Kidney (tissue), 14 donors: Measurements from ENCODE around the gene TSSK1B. TPM values are rescaled to one million over a fixed set of nuclear protein-coding genes. Genes with fewer than 3 reads are reported as not detected.
"Not testable (repeated sequence)": the region's sequence is repeated elsewhere in the genome, so short reads cannot be mapped to it uniquely, and the experiment has no call there.

ENCODE experiments used
- DNase-seq, 5 donors: peaks; one replicate each; pipeline ENCODE4 v3.0.0-alpha.2; 2013 to 2020
- FAIRE-seq: peaks from 2 replicates; lab custom pipeline; 2012; peaks lifted over from hg19 to GRCh38; lab: Jason Lieb, UNC
- H3K27ac ChIP-seq, 2 donors: one replicate each; pipeline ENCODE4 v1.7.0; 2013; ENCODE audit warnings: low read depth in 2 of 2, low read length in 2 of 2, inconsistent platforms in 1 of 2
- H3K27me3 ChIP-seq: one replicate; pipeline ENCODE4 v1.7.1; 2013; ENCODE audit warnings: low read length, inconsistent platforms; ENCODE audit not compliant: control insufficient read depth, insufficient read depth
- H3K36me3 ChIP-seq, 3 donors: one replicate each; pipeline versions ENCODE4 v1.7.0 to v1.7.1; 2013; ENCODE audit warnings: low read length in 3 of 3, control low read depth in 1 of 3, inconsistent platforms in 1 of 3; ENCODE audit not compliant: insufficient read depth in 3 of 3, control insufficient read depth in 2 of 3
- H3K4me1 ChIP-seq, 3 donors: one replicate each; pipeline versions ENCODE4 v1.7.0 to v1.7.1; 2013; ENCODE audit warnings: low read length in 3 of 3, inconsistent platforms in 1 of 3, low read depth in 1 of 3; ENCODE audit not compliant: control insufficient read depth in 2 of 3, insufficient read depth in 2 of 3
- H3K4me3 ChIP-seq, 3 donors: one replicate each; pipeline versions ENCODE4 v1.7.0 to v1.8.1; 2013; ENCODE audit warnings: low read length in 3 of 3, control low read depth in 1 of 3, inconsistent platforms in 1 of 3
- H3K9ac ChIP-seq, 3 donors: one replicate each; pipeline versions ENCODE4 v1.7.0 to v1.7.1; 2013; ENCODE audit warnings: low read length in 3 of 3, control low read depth in 1 of 3, inconsistent platforms in 1 of 3
- H3K9me3 ChIP-seq, 3 donors: one replicate each; pipeline versions ENCODE4 v1.7.0 to v1.7.1; 2013; ENCODE audit warnings: low read length in 3 of 3, control low read depth in 1 of 3, inconsistent platforms in 1 of 3; ENCODE audit not compliant: control insufficient read depth in 2 of 3, insufficient read depth in 1 of 3
- CTCF ChIP-seq: IDR thresholded peaks from 3 replicates; pipeline ENCODE4 v1.5.1; 2012; ENCODE audit warnings: mild to moderate bottlenecking, moderate library complexity, borderline replicate concordance; ENCODE audit not compliant: insufficient read depth; ENCODE audit errors: extremely low read depth
- intact Hi-C: fragments of 100-400 bp; cut with DNase I; formaldehyde crosslinking; loops from one replicate; pipeline ENCODE4 v1.11.1; 2022
- polyA plus RNA-seq: library from polyadenylated mRNA; stranded (reverse); fragments of 350-450 nt; fragmentation: Illumina TruSeq; extraction: RNeasy Lipid Tissue Mini Kit (QIAGEN cat#74804); gene quantifications from one replicate; pipeline ENCODE4 v1.2.3, GENCODE V29; 2014; ENCODE audit warnings: low read depth, low replicate concordance; ENCODE audit not compliant: insufficient read depth
- total RNA-seq: library from RNA; stranded (reverse); fragmentation: NEBNext Ultra II Directional; extraction: Animal tissue kit (Norgen Biotek cat#: 25700); gene quantifications from one replicate; pipeline ENCODE4 v1.2.1, GENCODE V29; 2021
- donor health status: control.
- donor health status: control.
- donor health status: control.
- donor health status: control.
- donor health status: control.
- donor health status: DM: yes; HTN: yes; CAD: no.
- donor health status: Normal renal cell carcinoma (clear cell type).

TSSK1B gene
- total and polyA plus RNA-seq, 2 donors from 2014 or later: 0.13 TPM; not detected in 1

GRCh38 chr5:113474100-113474728 lies 39.4 kb upstream of the TSSK1B start:
- intact Hi-C loops: no loop called here
- Histone ChIP-seq H3K36me3 (no peaks in the 10 kb centered on the region), H3K9me3 (no peaks in the 10 kb centered on the region), H3K27ac (no peak overlapping the region), H3K4me3 (no peak overlapping the region), H3K27me3 (no peaks in the 10 kb centered on the region), H3K4me1 (no peaks in the 10 kb centered on the region), H3K9ac (no peak overlapping the region)
- FAIRE-seq: no peak
- no peak for DNase-seq
- TF ChIP-seq CTCF: no peak

GRCh38 chr5:113463032-113463431 lies 28.2 kb upstream of the TSSK1B start:
- Histone ChIP-seq H3K36me3 (no peaks in the 10 kb centered on the region), H3K4me3 (no peak overlapping the region), H3K9ac (no peak overlapping the region), H3K27ac (no peak overlapping the region), H3K9me3 (no peaks in the 10 kb centered on the region), H3K4me1 (no peaks in the 10 kb centered on the region), H3K27me3 (no peaks in the 10 kb centered on the region)
- DNase-seq: no peak
- intact Hi-C loops: no loop called here
- FAIRE-seq: no peak
- no peak for TF ChIP-seq CTCF

GRCh38 chr5:113457106-113457505 lies 22.3 kb upstream of the TSSK1B start:
- H3K4me1 ChIP-seq, H3K9me3 ChIP-seq, H3K4me3 ChIP-seq, FAIRE-seq, H3K36me3 ChIP-seq, DNase-seq, intact Hi-C loops, H3K27ac ChIP-seq, H3K9ac ChIP-seq, H3K27me3 ChIP-seq: not testable (repeated sequence)

GRCh38 chr5:113452941-113453340 lies 18.2 kb upstream of the TSSK1B start:
- Histone ChIP-seq H3K4me3 (no peak overlapping the region), H3K27ac (no peak overlapping the region), H3K9me3 (no peaks in the 10 kb centered on the region), H3K9ac (no peak overlapping the region), H3K27me3 (no peaks in the 10 kb centered on the region), H3K4me1 (no peaks in the 10 kb centered on the region), H3K36me3 (no peaks in the 10 kb centered on the region)
- no peak for FAIRE-seq
- DNase-seq: no peak
- TF ChIP-seq CTCF: no peak
- intact Hi-C loops: no loop called here
